HL-60 (cell line): ENCODE measurements around the gene TOX2.
"Not testable (repeated sequence)": the region's sequence is repeated elsewhere in the genome, so short reads cannot be mapped to it uniquely, and the experiment has no call there.

Experiments
- CTCF ChIP-seq: IDR thresholded peaks from one replicate; pipeline ENCODE4 v1.5.1; 2011; ENCODE audit warnings: low read length, control low read depth, inconsistent platforms; ENCODE audit not compliant: insufficient read depth
- GABPA ChIP-seq: IDR thresholded peaks from 2 replicates; pipeline ENCODE4 v1.6.1; 2012; ENCODE audit warnings: low read depth
- POLR2AphosphoS5 ChIP-seq: IDR thresholded peaks from 2 replicates; pipeline ENCODE4 v1.6.1; 2012; ENCODE audit warnings: low read depth
- REST ChIP-seq: IDR thresholded peaks from 2 replicates; pipeline ENCODE4 v1.6.1; 2012; ENCODE audit warnings: low read depth; ENCODE audit not compliant: insufficient replicate concordance

- not testable (repeated sequence) for TF ChIP-seq CTCF, POLR2AphosphoS5, REST, GABPA
These were observed 130.1 kb downstream of the TOX2 start for GRCh38 chr20:44044712-44045111.
